GM21723 (cell line): ENCODE measurements around the gene C5orf63.
"Not testable (repeated sequence)": the region's sequence is repeated elsewhere in the genome, so short reads cannot be mapped to it uniquely, and the experiment has no call there.

Experiments used
- ATAC-seq: cut with Tn5 transposase; IDR thresholded peaks from one replicate; pipeline ENCODE4 v1.9.1; 2021; ENCODE audit warnings: mild to moderate bottlenecking, moderate library complexity; ENCODE audit not compliant: unreplicated experiment

The C5orf63 gene

GRCh38 chr5:127072861-127073846 lies at the start of gene C5orf63:
Gene C5orf63 (minus strand): TSS chr5:127073502. CDS start chr5:127058995, 14,507 bp downstream.
- ATAC-seq, result peak; percentile 98

GRCh38 chr5:127112347-127112864 lies 39.1 kb upstream of the C5orf63 start:
- no peak for ATAC-seq

DNA sequence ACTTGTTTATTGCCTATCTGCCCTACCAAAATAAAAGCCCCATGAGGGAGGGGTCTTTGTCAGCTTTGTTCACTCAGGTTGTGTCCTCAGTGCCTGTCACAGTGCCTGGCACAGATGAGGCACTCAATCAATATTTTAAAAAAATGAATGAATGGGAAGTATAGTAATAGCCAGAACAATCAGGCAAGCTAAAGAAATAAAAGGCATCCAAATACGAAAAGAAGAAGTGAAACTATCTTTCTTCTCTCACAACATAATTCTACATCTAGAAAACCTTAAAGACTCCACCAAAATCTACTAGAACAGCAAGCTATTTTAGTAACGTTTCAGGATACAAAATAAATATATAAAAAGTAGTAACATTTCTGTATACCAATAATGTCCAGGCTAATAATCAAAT lies 37.8 kb upstream of the C5orf63 start:
- ATAC-seq, result peak; percentile 78

GRCh38 chr5:127108624-127109260 lies 35.4 kb upstream of the C5orf63 start:
- ATAC-seq, result not testable (repeated sequence)

- ATAC-seq, result no peak
Observed at GRCh38 chr5:127101935-127102334, 28.6 kb upstream of the C5orf63 start.

GRCh38 chr5:127101533-127101932 lies 28.2 kb upstream of the C5orf63 start:
- no peak for ATAC-seq

DNA sequence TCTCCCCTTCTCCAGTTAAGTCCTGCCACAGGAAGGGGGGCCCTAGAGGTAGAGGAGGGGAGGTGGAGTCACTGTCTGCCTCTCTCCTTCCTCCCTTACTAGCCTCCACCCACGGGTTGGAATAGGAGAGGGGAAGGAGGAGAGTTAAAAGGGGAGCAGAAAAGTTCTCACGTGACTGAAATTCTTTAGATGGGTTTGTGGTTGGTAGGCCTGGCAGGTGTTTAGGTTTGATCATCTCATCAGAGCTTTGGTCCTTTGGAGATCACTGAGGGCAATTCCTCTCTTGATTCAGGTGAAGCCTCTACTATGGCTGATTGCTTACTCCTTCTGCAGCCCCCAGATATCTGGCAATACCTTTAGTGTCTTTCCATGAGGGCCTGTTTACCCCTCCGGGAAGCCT lies 24.9 kb upstream of the C5orf63 start:
- ATAC-seq, result no peak

DNA sequence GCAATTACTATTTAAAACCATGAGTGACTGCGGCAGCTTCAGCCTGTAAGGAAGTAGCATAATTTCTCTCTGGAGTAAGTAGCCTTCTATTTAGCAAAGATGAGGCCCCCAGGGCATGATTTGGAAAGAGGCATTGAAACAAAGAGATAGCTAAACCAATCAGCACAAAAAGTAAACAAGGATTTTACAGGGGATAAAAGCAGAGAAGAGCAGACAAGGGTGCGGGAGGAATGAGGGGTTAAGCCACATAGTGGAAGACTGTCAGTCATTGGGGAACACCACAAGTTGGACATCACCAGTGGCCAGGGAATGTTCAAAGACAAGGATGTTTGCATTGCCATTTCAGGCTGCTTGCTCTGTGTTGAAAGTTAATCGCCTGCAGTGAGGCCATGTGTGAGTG lies 24.0 kb upstream of the C5orf63 start:
- ATAC-seq, result no peak

DNA sequence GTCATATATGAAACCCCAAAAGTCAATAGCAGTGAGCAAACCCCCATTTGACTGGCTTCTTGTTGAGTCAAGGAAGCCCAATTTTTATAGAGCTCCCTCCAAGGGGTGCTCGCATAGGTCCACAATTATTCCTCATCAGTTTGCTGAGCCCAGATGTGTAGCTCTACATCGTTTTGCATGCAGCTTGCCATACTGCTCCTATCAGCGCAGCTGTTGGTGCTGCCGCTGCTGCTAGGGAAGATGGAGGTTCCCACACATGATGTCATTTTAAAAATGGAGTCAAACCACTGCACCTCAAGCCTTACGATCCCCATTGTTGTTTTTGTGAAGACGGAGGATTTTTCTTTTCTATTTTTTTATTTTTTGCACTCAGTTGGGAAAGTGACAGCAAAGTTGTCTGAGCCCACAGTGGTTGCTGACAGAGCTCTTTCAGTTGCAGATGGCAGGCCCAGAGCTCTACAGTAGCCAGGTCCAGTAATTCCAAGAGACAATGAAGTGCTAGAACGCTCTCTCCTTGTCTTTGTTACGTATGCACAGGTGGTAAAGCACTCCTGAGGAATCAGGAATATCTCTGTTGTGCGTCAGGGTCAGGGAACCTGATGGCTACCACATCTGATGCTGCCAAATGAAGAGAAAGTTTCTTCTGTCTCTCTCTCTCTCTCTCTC lies 23.2 kb upstream of the C5orf63 start:
- ATAC-seq, result no peak

GRCh38 chr5:127094161-127094814 lies 21.0 kb upstream of the C5orf63 start:
- no peak for ATAC-seq

GRCh38 chr5:127092690-127093089 lies 19.4 kb upstream of the C5orf63 start:
- ATAC-seq, result no peak

GRCh38 chr5:127089191-127089590 lies 15.9 kb upstream of the C5orf63 start:
- ATAC-seq, result no peak

- no peak for ATAC-seq
Observed at GRCh38 chr5:127088251-127088650, 14.9 kb upstream of the C5orf63 start.

GRCh38 chr5:127086589-127086988 lies 13.3 kb upstream of the C5orf63 start:
- ATAC-seq, result no peak

GRCh38 chr5:127085796-127086195 lies 12.5 kb upstream of the C5orf63 start:
- ATAC-seq, result no peak

- no peak for ATAC-seq
Observed at GRCh38 chr5:127085371-127085770, 12.1 kb upstream of the C5orf63 start.

DNA sequence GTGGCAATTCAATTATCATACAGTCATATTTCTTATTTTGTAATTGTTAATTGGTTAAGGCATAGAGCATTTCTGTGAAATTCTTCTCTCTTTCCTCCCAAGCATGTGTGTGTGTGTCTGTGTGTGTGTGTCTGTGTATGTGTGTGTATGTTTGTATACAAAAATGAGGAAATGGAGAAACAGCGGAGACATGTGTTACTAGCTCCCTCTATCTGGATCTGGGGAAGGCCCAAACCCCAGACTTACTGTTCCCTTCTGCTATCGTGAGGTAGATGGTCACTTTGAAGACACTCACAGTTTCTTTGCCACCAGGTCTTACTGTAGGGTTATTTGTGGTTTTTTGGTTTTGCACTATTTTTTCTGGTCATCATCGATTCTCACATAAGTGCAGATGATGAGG lies 11.4 kb upstream of the C5orf63 start:
- ATAC-seq, result no peak

- no peak for ATAC-seq
Observed at GRCh38 chr5:127083711-127084110, 10.4 kb upstream of the C5orf63 start.

DNA sequence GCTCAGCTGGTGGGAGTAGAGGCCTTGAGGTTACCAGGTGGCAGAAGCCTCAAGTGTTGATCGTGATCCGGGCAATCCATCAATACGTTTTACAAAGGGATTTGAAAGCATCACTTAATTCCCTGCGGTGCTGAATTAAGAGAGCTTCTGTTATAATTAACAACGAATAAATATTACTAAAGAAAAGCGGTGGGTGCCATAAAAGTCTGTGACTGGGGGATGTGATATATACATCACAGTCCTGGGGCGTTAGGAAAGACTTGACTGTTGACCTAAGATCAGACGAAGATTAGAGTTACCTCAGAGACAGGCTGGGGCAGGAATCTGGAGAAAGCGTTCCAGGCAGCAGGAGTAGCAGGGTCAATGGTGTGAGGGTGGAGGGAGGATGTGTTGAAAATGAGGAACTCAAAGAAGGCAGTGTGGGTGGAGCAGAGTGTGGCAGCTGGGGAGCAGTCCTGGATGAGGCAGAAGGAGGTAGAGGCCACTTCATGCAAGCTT lies 6.7 kb upstream of the C5orf63 start:
- ATAC-seq, result no peak

DNA sequence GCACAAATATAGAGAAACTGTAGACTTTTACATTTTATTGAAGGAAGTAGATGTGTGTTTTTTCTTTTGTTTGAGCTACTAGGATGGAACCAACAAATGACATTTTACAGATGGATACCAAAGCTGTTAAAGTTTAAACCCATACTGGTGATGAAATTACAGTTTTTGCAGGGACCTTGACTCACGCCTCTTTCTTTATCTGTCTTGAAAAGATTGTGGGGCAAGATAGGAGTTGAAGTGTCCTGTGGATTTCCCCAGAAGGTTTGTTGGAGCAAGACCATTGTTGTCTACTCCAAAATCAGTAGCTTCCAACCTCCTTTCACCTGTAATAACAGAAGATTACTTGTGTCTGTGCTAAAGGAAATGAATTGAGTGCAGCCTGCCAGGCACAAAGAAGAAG lies 4.1 kb upstream of the C5orf63 start:
- ATAC-seq, result no peak
